ENCODE data around the gene TIAM1. TPM values are rescaled to one million over a fixed set of nuclear protein-coding genes. Genes with fewer than 3 reads are reported as not detected.

TIAM1 gene
- total RNA-seq, 1 experiment from 2014 or later: 3.7 TPM

- no TSS peak for BruUV-seq (replicated peaks)
- CTCF ChIA-PET: no interaction called here
- no peaks in the 10 kb centered on the region for H3K9me3 ChIP-seq (ENCODE audit: control insufficient read depth, insufficient read depth, low read depth, low read length)
Observed at GRCh38 chr21:31288191-31288590, 55.9 kb downstream of the TIAM1 start.

GRCh38 chr21:31287201-31287600 is 56.9 kb downstream of the TIAM1 start:
- ATAC-seq (no peak), DNase-seq (ENCODE audit: low read depth, low spot score) (no peak)
- Histone ChIP-seq H3K4me1 (ENCODE audit: control insufficient read depth, insufficient read depth, low read length) (no peaks in the 10 kb centered on the region), H3K4me3 (ENCODE audit: low read depth in 2 of 2, low read length in 2 of 2) (no peak overlapping the region), H3K27me3 (ENCODE audit: control insufficient read depth, insufficient read depth, low read length) (no peaks in the 10 kb centered on the region), H3K27ac (ENCODE audit: low read length) (no peak overlapping the region), H3K9me3 (ENCODE audit: control insufficient read depth, insufficient read depth, low read depth, low read length) (no peaks in the 10 kb centered on the region), H3K36me3 (ENCODE audit: control insufficient read depth, insufficient read depth, low read length) (no peaks in the 10 kb centered on the region)
- intact Hi-C loops (cut with micrococcal nuclease; ENCODE audit: unreplicated experiment) (no loop called here), in situ Hi-C loops (cut with HindIII; ENCODE audit: low pct_unique_long_range_greater_than_20kb, low sequenced_read_pairs) (no loop called here)
- POLR2A ChIA-PET: no interaction called here
- TF ChIP-seq REST (IDR thresholded peaks at IDR 0.05; ENCODE audit: insufficient read depth in 1 of 2, low read depth in 2 of 2, low read length in 1 of 2) (no peak), CTCF (IDR thresholded peaks at IDR 0.05) (no peak), TCF7L2 (IDR thresholded peaks at IDR 0.05; ENCODE audit: low read depth, low read length) (no peak), POLR2AphosphoS5 (IDR thresholded peaks at IDR 0.05; ENCODE audit: low read depth, low read length) (no peak), SIN3A (IDR thresholded peaks at IDR 0.05; ENCODE audit: borderline replicate concordance, insufficient read depth, low read depth, low read length) (no peak)
- CTCF ChIA-PET: no interaction called here
- no TSS peak for BruUV-seq (replicated peaks)

More at GRCh38 chr21:31288191-31288590, 55.9 kb downstream of the TIAM1 start:
- POLR2A ChIA-PET: no interaction called here
- in situ Hi-C loops (cut with HindIII; ENCODE audit: low pct_unique_long_range_greater_than_20kb, low sequenced_read_pairs) (no loop called here), intact Hi-C loops (cut with micrococcal nuclease; ENCODE audit: unreplicated experiment) (no loop called here)
- Histone ChIP-seq H3K4me1 (ENCODE audit: control insufficient read depth, insufficient read depth, low read length) (no peaks in the 10 kb centered on the region), H3K27me3 (ENCODE audit: control insufficient read depth, insufficient read depth, low read length) (no peaks in the 10 kb centered on the region), H3K4me3 (ENCODE audit: low read depth in 2 of 2, low read length in 2 of 2) (no peak overlapping the region), H3K27ac (ENCODE audit: low read length) (no peak overlapping the region), H3K36me3 (ENCODE audit: control insufficient read depth, insufficient read depth, low read length) (no peaks in the 10 kb centered on the region)
- no peak for TF ChIP-seq CTCF (IDR thresholded peaks at IDR 0.05)
- TF ChIP-seq SIN3A (IDR thresholded peaks at IDR 0.05; ENCODE audit: borderline replicate concordance, insufficient read depth, low read depth, low read length): no peak
- no peak for DNase-seq (ENCODE audit: low read depth, low spot score)
- no peak for ATAC-seq

- in situ Hi-C loops (cut with HindIII; ENCODE audit: low pct_unique_long_range_greater_than_20kb, low sequenced_read_pairs): no loop called here
- ChIA-PET POLR2A (no interaction called here), CTCF (no interaction called here)
- H3K36me3 ChIP-seq (ENCODE audit: control insufficient read depth, insufficient read depth, low read length): no peaks in the 10 kb centered on the region
- ATAC-seq: no peak
- DNase-seq (ENCODE audit: low read depth, low spot score): no peak
- H3K27me3 ChIP-seq (ENCODE audit: control insufficient read depth, insufficient read depth, low read length): no peaks in the 10 kb centered on the region
- no peak for TF ChIP-seq POLR2AphosphoS5 (IDR thresholded peaks at IDR 0.05; ENCODE audit: low read depth, low read length)
- TF ChIP-seq REST (IDR thresholded peaks at IDR 0.05; ENCODE audit: insufficient read depth in 1 of 2, low read depth in 2 of 2, low read length in 1 of 2): no peak
- TF ChIP-seq SIN3A (IDR thresholded peaks at IDR 0.05; ENCODE audit: borderline replicate concordance, insufficient read depth, low read depth, low read length): no peak
- no peak for TF ChIP-seq TCF7L2 (IDR thresholded peaks at IDR 0.05; ENCODE audit: low read depth, low read length)
- H3K9me3 ChIP-seq (ENCODE audit: control insufficient read depth, insufficient read depth, low read depth, low read length): no peaks in the 10 kb centered on the region
- intact Hi-C loops (cut with micrococcal nuclease; ENCODE audit: unreplicated experiment): no loop called here
- BruUV-seq (replicated peaks): no TSS peak
- H3K4me1 ChIP-seq (ENCODE audit: control insufficient read depth, insufficient read depth, low read length): no peaks in the 10 kb centered on the region
- no peak overlapping the region for H3K27ac ChIP-seq (ENCODE audit: low read length)
- H3K4me3 ChIP-seq (ENCODE audit: low read depth in 2 of 2, low read length in 2 of 2): no peak overlapping the region
Observed at GRCh38 chr21:31286621-31287020, 57.4 kb downstream of the TIAM1 start.
